SHP77 (cell line): ENCODE data around the gene ERI3.

Experiments used
- DNase-seq, 2 experiments: peaks; one replicate each; lab custom pipeline; 2025; lab: John Stamatoyannopoulos, UW

ERI3 gene, protein sequence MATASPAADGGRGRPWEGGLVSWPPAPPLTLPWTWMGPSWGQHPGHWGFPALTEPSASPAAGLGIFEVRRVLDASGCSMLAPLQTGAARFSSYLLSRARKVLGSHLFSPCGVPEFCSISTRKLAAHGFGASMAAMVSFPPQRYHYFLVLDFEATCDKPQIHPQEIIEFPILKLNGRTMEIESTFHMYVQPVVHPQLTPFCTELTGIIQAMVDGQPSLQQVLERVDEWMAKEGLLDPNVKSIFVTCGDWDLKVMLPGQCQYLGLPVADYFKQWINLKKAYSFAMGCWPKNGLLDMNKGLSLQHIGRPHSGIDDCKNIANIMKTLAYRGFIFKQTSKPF

DNA sequence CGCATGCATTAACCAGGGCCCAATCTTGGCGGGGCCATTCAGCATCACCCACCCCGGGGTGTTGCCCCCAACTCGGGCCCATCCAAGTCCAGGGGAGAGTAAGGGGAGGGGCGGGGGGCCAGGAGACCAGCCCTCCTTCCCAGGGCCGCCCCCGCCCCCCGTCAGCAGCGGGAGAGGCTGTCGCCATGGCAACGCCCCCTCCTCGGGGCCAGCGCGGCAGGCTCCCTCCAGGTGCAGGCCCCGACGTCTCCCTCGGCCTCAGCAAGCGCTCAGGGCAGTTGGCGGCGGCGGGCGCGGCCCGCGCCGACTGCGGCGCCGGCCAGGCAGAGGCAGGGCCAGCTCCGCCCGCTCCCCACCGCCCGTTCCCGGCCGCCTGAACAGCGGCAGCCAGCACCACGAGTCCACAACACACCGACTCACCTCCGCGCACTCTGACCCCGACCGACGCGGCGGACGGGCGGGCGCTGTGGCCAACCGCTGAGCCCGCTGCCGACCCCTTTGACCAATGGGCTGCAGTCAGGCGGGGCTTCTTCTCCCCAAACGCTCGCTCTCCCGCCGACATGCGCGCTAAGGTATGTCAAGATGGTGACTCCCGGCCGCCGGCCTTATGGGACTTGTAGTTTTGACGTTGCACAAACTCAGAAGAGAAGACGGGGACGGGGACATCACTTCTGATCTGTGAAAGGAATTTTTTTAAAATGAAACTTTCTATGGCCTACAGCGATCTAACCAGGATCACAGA lies at the start of gene ERI3:
ERI3 (minus strand) TSS at position 418 of the 742 bp plus-strand sequence; CDS start at position 187, 231 bp downstream.
- peak; percentile 96 to 98 for DNase-seq

DNA sequence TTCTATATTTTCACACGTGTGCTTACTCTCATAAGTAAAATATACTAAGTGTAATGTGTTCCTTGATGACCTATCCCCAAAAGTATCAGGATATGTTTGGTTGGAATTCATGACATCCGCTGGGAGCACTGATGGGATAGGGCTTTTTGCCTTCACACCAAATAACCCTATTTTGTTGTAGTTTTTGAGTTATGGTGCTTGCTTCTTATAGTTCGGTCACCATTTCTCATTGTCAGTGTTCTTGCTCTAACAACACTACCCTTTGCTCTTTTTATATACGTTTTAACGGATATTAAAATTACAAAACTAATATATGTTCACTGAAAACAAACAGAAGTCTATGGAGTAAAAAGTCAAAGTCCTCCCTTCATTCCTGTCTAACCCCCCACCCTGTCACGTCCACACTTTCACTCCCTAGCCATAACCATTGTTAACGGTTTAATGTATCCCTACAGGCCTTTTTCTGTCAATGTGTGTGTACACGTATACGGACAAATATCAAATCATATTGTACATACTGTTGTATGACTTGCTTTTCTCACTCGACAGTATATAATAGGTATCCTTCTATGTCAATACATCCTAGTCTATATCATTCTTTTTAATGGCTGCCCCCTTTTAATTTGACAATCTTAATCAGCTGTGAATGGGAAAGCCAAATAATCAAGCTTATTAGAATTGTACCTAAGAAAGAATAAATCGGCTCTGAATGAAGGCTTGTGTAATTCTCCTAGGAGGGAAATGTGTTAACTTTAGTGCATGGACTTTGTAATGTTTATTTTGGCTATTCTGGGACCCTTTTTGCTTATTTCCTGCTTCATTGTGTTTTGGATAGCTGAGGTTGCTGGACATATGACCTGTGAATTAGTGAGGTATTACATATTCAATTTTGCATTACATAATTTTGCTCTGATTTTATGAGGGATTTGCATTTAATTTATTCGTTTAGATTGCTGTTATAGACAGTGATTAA lies 46.5 kb upstream of the ERI3 start:
- no peak for DNase-seq

DNA sequence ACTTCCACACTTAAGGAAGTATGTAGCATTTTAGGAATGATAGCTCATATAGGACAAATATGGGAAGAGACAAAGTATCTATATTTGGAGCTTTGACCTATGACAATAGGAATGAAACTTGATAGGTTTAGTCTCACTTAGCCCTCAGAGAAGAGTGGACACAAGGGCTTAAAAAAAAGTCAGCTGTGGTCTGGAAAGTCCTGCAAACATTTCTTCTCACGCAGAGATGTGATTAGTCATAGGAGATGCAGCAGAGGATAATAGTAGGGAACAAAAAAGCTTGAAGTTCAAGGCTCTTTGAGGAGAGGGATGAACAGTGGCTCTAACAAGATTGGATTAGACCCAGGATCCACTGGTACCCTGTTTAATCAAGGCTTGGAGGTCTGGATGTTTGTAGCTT lies 35.2 kb upstream of the ERI3 start:
- peak in 1 of 2 experiments; percentile 9 for DNase-seq

GRCh38 chr1:44389437-44389836 lies 34.4 kb upstream of the ERI3 start:
- DNase-seq = no peak

DNA sequence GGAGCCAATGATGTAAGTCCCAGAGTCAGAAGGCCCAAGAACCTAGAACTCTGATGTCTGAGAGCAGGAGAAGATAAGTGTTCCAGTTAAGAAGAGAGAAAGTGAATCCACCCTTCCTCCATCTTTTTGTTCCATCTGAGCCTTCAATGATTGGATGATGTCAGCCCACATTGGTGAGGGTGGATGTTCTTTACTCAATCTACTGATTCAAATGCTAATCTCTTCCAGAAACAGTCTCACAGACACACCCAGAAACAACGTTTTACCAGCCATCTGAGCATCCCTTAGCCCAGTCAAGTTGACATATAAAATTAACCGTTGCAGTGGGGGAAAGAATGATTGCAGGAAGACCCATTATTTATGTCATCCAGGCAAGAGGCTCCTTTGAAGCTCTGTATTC lies 33.5 kb upstream of the ERI3 start:
- no peak for DNase-seq

GRCh38 chr1:44380666-44381177 lies 25.7 kb upstream of the ERI3 start:
- no peak for DNase-seq

DNA sequence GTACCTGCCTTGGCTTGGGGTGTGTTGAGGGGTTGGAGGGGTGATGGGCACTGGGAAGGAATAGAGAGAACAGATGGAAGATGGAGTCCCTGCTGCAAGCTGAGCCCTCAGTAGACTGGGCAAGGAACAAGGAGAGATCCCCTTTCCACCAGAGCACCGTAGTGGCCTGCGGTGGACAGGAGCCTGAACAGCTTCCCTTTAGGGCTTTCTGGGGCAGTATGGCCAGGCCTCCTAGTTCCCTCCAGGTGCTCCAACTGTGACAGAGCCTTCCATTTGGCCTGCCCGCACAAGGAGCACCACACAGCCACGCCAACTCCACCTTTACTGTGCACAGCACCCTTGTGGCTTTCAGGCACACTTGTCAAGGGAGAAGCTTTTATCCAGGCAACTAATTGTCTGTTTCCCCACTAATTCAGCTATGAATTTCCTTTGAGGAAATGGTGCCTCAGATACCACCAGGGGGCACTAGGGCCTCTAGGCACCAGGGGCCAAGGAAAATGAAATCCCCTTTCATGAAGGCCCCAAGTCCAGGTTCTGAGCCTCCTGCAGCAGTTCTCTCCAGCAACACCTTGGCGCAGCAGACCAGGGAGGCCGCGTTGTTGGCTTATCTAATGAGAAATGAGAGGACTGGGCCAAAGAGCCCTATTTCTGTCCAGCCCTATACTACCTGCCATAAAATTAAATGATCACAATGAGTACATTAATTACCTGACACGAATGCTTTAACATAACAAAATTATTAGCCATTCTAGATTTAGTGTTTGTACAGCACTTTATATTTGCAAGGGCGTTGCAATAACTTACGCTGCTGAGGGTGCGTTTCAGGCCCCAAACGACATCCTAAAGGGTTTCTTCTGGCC lies 23.1 kb upstream of the ERI3 start:
- DNase-seq = peak; percentile 50 to 63

DNA sequence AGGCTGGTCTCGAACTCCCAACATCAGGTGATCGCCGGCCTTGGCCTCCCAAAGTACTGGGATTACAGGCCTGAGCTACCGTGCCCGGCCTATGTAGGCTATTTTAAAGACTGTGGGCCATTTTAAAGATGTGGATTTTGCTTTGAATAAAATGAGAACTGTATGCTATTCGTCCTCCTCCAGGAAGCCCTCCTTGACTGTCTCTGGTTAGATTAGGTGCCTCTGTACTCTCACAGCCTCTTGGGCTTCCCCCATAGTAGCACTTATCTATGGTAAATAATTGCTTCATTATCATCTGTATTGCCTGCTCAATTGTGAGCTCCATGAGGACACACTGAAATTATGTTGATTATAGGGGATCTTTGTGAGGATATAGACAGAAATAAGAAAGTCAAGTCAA lies 20.5 kb upstream of the ERI3 start:
- no peak for DNase-seq

DNA sequence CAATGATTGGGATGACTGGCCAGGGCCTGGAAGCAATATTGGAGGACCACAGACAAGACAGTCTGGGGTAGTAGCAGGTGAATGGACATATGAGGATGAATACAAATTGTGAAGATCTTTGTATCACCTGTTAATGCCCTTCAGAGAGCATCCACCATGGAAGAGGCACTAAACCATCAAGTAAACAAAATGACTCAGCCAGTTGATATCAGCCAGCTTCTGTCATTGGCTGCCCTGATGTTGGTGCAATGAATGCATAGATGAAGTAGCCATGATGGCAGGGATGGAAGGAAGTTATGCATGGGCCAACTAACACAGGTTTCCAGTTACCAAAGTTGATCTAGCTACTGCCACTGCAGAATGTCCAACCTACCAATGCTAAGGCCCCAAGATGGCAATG lies 16.1 kb upstream of the ERI3 start:
- no peak for DNase-seq

GRCh38 chr1:44368471-44369151 lies 13.6 kb upstream of the ERI3 start:
- DNase-seq = no peak

GRCh38 chr1:44367944-44368343 lies 12.9 kb upstream of the ERI3 start:
- DNase-seq = no peak

GRCh38 chr1:44366371-44366975 lies 11.4 kb upstream of the ERI3 start:
- no peak for DNase-seq

DNA sequence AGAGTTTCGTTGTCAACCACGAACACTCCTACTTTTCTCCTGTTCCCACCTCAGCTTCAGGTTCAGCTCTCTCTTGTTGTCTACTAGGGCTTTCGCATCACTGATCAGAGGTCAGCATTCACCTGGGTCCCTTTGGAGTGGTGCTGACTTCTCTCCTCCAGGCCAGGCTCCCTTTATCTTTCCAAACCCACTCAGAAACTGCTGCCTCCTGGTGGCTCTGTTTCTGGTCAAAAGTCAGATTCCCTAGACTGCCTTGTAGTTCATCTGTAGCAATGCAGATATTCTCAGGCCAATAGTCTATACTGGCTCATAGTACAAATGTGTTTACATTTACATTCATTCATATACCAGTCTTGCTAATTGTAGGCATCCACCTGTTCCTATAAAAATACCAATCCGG lies 6.4 kb upstream of the ERI3 start:
- no peak for DNase-seq

DNA sequence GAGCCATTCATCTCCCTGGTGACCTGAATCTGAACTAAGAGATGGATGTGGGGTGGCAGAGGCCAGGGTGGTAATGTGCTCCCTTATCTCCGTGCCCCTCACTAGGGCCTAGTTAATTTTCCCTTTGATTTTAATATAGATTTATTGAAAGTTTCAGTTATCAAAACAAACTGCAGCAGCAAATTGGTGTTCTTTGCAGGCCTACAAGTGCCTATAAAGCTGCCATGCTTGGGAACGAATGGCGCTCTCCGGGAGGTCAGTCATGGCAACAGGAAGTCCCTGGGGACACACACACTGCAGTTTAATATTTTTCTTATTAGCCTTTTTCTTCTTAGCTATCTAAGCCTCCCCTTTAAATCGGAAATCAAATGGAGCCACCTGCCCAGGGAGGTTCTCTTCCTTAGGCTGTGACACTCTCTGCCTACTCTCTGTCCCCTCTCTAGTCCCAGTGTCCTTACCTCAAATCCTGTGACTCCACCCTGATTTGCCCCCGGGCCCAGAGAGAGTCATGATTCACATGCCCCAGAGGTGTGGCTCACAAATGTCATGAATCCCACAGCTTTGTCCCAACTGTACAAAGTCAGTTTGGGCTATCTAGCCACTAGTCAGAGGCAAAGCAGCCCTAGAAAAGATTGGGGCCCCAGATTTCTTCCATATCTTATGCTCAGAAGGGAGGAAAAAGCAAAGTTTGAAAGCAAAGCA lies 4.3 kb upstream of the ERI3 start:
- DNase-seq = no peak

DNA sequence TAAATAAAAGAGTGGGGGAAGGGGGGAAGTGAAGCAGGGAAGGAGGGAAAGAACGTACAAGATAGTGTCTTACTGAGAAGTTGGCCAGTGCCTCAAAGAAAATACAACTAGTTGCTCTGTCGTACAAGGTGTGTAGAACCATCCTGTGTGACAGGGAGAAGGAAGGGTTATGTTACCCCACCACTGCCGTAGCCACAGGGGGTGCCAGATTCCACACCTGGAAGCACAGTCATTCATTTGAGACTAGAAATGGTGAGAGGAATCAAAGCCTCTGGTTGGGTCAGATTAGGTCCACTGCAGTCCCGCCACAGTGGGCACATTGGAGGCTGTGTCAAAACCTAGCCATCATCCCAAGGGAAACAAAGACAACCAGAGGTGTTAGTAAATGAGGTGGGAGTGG lies 2.7 kb upstream of the ERI3 start:
- no peak for DNase-seq

DNA sequence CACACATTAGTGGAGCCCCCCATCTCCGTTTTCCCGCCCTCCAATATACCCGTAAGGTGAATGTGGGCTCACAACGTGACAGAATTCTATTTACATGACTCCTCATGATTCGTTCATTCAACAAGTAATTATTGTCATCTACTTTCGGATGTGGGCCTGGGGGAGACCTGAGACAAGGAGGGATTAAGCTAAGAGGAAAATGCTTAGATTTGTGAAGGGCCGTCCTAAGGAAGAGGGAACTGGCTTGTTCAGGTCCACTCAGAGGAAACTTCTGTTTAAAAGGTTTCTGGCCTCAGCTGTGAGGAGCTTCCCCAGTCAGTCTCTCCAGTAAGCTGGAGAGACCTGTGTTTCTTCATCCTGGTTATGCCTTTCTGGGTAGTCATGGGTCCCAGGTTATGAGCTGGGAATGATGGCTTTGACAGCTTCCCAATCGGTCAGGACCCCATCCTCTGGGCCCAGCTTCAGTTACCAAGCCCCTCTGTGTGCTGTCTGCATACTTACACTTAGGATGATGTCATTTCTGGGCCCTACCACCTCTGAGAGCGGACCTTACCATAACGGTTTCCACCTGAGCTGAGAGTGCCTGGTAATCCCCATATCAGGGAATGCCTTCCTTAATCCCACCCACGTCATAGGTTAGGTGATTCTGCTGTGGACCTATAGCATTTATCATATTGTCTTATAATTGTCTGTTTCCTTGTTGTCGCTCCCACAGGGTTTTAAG lies 687 bp upstream of the ERI3 start:
- no peak for DNase-seq

DNA sequence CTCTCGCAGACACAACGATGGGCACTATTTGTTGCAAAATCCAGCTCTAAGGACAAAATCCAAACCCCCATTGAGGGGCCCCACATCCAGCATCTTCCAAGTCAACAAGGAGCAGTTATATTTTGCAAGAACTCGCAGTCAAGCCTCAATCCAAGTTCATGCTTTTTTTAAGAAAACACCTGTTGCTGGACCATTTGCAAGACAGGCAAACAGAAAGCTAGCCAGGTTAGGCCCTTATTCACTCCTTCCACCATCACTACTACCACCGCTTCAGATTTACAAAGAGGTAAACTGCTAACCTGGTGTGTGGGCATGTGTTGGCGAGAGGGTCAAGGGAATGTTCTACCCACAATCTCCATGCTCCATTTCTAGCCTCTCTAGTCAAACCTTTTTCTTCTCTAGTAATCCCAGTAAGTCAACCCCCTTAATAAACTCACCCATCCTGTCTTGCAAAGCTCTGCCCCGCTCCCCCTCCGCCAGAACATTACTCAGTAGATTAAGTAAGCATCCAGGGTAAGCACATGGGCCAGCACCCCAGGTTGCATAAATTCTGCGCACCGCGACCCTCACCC lies 703 bp downstream of the ERI3 start:
- no peak for DNase-seq

GRCh38 chr1:44353604-44354003 lies 1.5 kb downstream of the ERI3 start:
- DNase-seq = no peak
